Measurements from ENCODE around the gene TET1.
"Not testable (repeated sequence)": the region's sequence is repeated elsewhere in the genome, so short reads cannot be mapped to it uniquely, and the experiment has no call there.

Gene TET1
- 8.1 to 19.2 (median 12.9) reads per million in 4 donors for total RNA-seq

DNA sequence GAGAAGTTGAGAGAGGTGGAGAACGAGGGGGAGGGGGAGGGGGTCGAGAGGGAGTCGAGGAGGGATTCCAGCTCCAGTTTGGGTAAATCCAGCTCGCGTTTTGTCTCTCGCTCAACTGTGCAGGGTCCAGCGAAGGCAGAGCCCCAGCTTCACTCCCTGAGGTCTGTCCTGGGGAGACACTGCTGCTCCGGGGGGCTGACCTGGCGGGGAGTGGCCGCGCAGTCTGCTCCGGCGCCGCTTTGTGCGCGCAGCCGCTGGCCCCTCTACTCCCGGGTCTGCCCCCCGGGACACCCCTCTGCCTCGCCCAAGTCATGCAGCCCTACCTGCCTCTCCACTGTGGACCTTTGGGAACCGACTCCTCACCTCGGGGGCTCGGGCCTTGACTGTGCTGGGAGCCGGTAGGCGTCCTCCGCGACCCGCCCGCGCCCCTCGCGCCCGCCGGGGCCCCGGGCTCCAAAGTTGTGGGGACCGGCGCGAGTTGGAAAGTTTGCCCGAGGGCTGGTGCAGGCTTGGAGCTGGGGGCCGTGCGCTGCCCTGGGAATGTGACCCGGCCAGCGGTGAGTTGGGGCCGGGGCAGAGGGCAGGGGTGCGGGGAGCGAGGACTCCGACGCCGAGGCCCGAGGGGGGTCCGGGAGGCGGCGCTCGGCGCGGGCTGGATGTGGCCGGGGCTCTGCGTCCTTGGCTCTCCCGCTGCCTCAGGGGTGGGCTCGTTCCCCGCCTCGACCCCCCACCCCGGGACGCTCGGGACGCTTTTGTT is at the start of gene TET1:
Gene TET1, plus strand, starts transcription at position 152 of the 757 bp plus-strand sequence. CDS start 12,002 bp downstream, outside the sequence.
- DNase-seq = peak in 2 of 5 donors; percentile 5 to 17

DNA sequence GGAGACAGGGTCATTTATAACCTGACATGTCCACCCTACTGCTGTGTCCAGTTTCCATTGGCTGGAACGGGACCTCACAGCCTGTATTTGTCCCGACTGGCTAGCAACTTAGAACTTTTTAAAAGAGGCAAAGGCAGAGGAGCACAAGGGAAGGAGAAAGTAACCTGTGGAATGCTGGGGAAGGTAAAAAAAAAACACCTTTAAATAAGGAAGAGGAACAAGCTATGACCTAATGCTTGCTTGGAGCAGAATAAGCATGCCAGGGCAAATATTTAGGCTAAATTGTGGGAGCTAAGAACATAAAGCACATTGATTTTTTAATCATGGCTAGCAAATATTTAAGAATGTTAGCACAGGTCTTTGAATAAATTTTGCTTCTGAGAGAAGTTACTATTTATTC is 43.9 kb upstream of the TET1 start:
- DNase-seq = not testable (repeated sequence)

DNA sequence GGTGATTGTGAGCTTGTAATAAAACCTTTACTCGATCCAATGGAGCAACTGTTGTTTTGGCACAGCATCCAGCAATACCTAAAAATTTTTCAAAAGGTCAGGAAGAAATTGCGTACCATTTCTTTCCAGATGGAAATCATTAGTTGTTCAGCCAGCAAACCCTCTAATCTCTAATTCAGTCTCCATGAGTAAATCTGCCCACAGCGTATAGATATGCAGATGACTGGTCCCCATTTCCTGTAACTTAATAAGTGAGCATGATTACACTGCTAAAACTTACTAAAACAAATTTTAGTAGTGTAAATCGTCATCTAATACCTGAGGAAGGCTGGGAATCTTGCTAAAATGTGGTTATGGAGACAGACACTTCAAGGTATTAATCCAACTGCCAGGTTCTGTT is 43.4 kb upstream of the TET1 start:
- DNase-seq = no peak

DNA sequence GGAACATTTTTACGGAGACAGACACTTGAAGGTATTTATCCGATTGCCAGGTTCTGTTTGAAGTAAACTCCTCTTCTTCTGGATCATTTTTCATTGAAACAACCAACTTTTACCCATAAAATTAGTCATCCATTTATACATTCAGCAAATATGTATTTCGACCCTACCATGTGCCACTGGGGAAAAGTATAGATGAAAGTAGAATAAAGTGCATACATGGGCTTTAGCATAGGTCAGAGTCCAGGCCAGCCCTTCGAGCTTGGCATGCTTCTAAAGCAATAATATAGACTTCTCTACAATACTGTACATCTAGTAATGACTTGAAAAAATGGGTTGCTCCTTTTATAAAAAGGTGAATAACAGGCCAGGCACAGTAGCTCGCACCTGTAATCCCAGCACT is 42.9 kb upstream of the TET1 start:
- no peak for DNase-seq

DNA sequence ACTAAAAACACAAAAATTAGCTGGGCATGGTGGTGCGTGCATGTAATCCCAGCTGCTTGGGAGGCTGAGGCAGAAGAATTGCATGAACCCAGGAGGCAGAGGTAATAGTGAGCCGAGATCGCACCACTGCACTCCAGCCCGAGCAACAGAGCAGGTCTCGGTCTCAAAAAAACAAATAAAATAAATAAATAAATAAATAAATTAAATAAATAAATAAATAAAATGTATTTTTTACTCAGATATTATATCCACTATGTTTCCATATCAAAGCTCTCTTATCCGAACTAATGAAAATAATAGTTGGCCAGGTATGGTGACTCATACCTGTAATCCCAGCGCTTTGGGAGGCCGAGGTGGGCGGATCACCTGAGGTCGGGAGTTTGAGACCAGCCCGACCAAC is 41.5 kb upstream of the TET1 start:
- not testable (repeated sequence) for DNase-seq

DNA sequence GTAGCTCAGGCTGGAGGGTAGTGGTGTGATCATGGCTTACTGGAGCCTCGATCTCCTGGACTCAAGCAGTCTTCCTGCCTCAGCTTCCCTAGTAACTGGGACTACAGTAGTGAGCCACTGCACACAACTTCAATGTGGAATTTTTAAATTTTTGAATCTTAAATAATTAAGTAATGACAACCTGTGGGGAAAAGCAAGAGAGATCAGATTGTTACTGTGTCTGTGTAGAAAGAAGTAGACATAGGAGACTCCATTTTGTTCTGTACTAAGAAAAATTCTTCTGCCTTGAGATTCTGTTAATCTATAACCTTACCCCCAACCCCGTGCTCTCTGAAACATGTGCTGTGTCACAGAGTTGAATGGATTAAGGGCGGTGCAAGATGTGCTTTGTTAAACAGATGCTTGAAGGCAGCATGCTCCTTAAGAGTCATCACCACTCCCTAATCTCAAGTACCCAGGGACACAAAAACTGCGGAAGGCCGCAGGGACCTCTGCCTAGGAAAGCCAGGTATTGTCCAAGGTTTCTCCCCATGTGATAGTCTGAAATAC is 34.6 kb upstream of the TET1 start:
- not testable (repeated sequence) for DNase-seq

DNA sequence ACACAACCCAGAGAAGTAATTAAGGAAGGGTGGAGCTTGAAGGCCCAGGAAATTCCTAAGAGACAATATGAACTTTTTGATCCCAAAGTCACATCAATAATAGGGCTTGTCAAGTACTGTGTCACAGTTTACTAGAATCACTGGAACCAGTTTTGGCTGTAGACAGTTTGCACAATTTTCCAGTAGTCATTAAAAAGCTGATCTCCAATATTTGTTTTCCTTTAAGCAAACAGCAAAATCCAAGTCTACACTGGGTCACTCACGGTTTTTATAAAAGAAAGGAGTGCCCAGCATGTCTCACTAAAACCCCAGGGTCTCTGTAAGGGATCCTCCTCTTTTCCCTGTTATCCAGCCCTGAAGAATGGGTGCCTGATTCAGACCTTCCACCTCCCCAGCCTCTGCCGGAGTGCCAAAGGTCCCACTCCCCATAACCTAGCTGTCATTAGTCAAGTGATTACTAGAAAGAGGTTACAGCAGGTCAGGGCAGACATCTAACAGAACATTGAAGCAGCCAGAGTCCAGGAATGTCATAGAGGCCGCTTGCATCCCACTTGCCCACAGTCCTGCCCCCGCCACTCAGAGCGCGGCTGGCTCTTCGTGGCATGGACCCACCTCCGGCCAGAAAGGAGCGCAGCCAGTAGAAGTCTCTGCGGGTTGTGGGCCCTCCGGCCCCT is 33.4 kb upstream of the TET1 start:
- DNase-seq = no peak

DNA sequence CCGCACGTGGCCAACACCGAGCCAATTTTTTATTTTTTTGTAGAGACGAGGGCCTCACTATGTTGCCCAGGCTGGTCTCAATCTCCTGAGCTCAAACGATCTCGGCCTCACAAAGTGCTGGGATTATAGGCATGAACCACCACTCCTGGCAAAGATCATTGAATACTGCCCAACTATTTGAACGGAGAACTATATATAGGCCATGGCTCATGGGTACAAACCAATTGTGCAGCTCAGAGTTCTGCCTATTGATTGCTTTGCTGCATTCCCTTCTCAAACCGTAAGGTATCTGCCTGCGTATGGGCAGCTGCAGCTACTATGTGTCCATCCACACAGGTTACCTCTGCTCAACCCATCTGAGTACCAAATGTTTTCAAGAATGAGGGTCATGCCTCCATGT is 23.2 kb upstream of the TET1 start:
- no peak for DNase-seq

DNA sequence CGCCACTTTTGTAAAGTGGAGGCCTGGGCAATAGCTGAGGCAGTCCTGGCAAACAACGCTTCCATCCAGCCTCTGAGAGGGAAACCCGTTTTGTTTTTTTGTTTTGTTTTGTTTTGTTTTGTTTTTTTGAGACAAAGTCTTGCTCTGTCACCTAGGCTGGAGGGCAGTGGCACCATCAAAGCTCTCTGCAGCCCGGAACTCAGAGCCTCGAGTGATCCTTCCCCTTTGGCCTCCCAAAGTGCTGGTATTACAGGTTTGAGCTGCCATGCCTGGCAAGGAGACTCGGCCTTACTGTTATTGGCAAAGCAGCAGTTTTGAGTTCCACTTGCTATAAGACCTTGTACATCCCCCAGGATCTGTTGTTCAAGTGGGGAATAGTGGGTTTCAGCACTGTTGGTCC is 22.3 kb upstream of the TET1 start:
- no peak for DNase-seq

DNA sequence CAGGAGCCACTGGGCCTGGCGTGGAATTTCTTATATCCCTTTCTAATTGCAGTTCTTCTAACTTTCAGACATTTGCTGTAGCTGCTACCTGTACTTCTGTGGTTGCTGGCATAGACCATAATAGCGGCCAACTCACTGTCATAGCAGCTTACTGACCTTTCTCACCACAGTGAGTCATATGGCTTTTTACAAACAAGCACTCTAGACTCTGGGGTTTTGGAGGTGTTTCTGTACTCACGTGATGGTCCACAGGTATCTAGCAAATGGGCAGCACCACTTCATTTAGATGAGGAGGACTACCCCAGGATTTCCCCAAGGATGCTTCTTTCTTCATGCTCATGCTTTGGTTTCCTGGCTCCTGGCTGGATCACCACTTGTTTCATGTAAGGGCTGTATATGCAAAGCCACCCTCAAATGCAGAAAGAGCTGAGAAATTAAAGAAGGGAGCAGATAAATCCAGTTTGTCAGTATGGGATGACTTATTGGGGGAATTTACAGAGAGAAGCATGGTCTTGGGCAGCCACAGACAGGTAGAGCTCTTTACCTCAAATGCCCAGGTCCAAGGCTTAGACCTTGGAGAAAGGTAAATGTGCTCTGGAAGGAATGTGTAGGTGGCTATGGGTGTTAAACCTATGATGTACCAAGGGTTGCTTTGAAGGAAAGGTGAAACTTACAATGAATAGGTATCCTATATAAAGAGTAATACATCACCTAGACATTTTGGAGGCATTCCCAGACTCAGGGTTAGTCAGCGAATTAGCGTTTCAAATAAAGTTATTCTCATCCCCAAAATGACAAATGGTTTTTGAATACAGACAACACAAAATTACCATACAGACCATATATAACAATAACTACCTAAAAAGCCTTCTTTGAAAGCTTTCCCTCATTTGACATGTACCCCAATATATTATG is 16.9 kb upstream of the TET1 start:
- no peak for DNase-seq

DNA sequence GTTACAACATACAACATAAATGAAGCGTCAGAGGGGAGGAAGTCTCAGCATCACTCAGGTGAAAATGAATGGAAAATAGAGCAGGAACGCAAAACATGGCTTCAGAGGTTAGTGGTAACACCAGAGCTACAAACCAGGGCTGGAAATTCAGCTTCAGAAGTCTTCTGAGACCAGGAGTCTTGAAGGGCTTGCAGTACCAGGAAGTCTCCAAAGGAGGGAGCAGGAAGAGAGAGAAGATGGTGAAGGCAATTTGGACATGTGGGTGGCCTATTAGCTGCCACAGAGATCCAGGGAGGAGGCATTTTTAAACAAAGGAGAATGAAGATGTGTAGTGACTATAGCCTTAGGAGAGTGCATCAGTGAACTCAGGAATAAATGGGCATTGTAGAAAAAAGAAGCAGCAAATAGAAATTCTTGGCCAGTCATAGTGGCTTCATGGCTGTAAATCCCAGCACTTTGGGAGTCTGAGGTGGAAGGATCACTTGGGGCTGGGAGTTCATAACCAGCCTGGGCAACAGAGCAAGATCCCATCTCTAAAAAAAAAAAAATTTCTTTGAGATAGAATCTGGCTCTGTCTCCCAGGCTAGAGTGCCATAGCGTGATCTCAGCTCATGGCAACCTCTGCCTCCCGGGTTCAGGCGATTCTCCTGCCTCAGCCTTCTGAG is 9.3 kb upstream of the TET1 start:
- peak in 2 of 5 donors; percentile 21 to 55 for DNase-seq

DNA sequence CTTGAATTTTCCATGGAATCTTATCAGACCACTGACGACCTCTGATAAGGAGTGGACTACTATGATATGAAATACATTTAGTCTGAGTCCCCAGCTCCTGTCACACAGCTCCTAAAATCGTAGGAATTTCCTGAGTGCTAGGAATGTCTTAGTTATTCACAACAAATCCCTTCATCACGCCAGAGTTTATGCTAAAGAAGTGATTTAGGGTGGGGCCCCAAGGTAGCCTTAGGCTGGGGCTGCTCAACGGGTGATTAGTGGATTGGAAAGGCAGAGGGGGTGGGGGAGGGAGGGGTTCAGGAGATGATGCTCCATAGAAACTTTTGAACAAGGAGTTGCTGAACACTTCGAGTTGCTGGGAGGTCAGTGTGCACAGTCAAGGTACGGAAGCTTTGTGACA is 7.0 kb upstream of the TET1 start:
- no peak for DNase-seq

DNA sequence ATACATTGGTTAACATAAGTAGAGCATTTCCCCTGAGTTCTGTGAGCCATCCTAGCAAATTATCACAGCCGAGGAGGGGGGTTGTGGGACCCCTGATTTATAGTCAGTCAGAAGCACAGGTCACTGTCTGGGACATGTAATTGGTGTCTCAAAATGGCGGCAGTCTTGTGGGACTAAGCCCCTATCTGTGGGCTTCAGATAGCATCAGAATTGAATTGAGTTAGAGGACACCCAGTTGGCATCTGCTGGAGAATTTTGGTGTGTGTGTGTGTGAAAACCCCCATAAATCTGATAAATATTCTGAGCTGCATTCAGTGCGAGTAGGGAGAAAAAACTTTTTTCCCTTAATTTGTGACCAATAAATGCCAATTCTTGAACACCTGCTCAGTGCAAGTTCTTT is 6.5 kb upstream of the TET1 start:
- no peak for DNase-seq

DNA sequence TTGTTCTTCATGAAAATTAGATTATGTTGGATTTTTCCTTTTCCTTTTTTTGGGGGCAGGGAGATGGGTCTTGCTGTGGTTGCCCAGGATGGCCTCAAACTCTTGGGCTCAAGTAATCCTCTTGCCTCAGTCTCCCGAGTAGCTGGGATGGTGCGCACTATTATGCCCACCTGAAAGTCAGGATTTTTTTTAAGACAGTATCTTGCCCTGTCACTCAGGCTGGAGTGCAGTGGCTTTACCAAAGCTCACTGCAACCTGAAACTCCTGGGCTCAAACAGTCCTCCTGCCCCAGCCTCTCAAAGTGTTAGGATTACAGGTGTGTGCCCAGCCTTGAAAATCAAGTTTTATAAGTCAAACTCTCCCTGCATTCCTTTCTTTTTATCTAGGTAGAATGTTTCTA is 1.7 kb upstream of the TET1 start:
- no peak for DNase-seq

DNA sequence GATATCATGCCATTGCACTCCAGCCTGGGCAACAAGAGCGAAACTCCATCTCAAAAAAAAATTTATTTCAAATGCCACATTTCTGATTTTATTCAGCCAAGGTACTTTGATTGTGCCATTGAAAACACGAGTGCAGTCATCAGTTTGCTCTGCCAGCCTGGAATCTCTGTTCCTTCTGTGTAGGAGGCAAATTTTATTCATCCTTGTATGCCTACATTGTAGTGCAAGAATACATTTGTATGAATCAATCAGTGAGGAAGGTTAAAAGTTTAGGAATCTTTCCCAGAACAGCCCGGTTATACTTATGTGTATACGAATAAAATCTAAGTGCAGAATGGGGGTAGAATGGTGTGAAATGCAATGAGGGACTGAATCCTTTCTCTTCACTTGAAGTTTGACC is 886 bp upstream of the TET1 start:
- DNase-seq = no peak

DNA sequence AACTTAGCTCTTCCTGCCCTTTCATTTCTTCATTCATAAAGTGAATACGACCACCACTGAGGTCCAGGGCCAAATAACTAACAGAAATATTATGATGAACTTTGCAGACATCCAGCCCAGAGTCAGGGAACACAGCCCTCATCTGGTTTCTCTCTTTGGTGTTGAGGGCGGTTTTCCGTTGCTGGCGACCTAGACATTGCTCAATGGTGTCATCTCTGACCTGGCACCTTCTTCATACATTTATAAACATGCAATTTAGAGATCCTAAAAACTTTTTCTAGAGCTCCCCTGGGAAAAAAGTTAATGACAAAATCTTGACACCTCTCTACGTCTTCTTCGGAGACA is 324 bp upstream of the TET1 start:
- peak in 1 of 5 donors; percentile 12 for DNase-seq

DNA sequence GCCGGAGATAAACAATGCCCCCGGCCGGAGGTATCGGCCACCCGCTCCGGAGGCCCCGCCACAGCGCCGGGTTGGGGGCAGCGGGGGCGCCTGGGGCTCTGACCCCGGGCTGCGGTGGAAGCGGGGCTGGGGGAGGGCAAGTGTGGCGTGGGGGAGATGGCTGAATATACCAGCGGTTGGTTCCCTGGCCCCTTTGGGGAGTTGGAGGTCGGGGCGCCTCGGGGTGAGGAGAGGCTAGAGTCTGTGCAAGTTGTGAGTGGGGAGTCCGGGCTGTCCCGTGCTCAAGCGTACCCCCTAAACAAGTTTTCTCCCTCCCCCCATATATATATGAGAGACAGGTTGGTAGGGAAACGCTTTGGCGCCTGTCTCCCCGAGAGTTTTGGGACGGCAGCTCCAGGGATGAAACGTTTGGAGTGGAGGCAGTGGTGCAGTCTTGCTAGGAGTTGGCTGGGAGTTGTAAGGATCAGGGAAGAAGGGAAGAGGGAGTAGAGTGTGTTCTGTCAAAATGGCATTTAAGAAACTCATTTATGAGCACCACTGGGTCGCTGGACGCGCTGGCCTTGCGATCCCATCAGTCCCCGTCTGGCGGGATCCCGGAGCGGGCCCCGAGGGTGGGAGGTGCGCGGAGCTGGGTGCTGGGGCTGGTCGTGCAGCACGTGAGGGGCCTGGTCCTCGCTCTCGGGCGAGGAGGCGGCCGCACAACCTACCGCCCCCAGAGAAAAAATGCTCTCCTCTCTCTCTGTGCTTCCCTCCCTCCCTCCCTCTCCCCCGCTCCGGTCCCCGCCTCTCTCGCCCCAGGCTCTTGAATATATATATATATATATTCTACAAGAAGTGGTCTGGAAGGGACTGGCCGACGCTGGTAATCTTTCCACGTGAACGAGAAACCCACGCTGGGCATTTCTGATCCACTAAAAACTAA is 1.1 kb downstream of the TET1 start:
- no peak for DNase-seq

DNA sequence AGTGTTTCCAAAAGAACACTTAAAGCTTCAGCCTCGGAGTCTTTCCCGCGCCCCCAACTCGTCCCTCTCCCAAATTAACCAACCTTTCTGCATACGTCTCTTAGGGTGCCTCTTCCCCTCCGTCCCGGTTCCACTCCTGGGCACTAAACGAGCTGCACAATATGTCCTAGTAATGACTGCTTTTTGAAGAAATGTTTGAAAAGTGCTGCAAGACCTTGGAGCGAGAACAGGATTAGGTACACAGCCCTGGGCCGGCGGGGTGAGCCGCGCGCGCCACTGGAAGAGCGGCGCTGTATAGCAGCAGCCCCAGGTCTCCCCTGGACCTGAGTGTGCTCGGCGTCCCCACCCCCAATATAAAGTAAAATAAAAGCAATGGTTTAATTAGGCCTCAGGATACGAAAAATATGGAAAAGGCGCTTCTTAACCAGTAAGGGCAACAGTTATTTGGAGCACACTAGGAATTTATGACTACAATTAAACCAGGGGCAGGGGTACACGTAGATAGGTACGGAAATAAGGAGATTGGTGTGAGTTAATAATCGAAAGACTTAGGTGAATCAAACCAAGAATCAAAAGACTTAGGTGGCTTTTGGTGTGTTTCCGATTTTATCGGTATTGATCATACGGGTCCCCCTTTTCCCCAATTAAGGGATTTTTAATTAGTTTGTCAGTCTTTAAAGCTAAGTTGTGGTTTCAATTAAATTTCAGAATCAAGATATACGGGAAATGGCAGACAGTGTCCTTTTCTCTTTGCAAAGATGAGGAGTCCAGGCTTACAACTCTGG is 1.9 kb downstream of the TET1 start:
- no peak for DNase-seq

DNA sequence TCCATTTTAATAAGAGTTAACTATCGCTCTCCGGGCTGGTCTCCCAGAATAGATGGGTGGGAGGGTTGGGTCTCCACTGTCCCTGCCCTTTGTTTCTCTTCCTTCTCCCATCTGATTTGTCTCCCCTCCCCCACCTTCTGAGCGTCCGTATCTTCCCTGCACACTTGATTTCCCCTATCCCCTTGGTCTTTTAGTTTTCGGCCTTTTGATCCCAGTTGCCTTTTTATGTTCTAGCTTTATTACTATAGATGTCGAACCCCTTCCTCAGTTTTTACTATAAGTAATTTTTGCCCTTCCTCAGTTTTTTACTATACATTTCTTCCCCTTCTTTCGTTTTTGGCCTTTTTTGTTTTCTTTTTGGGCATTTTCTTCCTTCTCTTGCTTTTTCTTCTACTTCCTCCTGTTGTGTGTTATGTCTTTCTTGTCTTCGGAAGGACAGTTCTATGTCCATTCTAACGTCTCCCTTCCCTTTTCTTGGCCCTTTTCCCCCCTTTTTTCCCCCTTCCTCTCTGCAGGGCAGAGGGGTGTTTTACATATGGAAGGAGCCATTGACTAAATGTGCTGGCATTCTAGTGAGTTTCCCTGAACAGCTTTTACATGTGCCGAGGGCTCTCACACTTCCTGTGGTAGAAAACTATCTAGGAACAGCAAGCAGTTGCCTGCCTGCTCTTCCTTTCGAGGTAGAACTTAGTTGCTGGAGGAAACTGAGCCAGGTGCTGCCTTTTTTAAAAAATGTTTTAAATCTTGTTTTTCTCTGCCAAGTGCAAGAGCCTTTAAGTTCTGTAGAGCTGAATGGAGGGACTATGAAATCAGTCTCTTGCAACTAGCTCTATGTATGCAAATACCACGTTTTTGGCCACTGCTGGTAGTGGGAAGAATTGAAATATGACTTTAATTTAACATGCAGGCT is 2.8 kb downstream of the TET1 start:
- no peak for DNase-seq

All from T-helper 1 cell (primary cell).